GM12874 (cell line): Measurements from ENCODE around the gene SCG5.

ENCODE experiments used
- TF ChIP-seq, protein P1 (sequence below): IDR thresholded peaks from 2 replicates; pipeline ENCODE4 v1.5.1; 2011; ENCODE audit warnings: low read depth, mild to moderate bottlenecking, control low read depth, low read length, moderate library complexity; ENCODE audit not compliant: insufficient read depth

Gene SCG5

DNA sequence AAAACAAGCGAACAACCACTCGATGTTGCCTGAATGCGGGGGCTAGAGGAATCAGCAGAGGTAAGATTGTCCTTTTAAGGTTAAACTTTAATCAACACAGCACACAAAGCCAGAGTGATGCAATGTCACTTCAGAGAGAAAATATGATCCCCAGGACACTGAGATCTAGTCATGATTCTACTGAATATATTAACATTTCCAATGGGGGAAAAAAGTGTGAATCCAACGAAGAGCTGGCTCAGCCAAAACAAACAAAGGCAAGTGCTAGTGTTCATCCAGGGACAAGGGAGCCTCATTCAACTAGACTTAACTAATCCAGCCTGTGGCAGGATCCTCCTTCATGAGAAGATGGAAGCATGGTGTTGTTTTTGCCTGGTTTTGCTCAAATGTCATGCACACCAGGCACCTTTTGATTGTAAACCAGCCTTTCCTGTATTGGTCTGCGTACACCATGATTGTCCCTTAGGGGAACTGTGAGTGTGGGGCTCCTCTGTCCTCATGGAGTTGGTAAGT lies 35.8 kb downstream of the SCG5 start:
- TF ChIP-seq, protein P1, sequence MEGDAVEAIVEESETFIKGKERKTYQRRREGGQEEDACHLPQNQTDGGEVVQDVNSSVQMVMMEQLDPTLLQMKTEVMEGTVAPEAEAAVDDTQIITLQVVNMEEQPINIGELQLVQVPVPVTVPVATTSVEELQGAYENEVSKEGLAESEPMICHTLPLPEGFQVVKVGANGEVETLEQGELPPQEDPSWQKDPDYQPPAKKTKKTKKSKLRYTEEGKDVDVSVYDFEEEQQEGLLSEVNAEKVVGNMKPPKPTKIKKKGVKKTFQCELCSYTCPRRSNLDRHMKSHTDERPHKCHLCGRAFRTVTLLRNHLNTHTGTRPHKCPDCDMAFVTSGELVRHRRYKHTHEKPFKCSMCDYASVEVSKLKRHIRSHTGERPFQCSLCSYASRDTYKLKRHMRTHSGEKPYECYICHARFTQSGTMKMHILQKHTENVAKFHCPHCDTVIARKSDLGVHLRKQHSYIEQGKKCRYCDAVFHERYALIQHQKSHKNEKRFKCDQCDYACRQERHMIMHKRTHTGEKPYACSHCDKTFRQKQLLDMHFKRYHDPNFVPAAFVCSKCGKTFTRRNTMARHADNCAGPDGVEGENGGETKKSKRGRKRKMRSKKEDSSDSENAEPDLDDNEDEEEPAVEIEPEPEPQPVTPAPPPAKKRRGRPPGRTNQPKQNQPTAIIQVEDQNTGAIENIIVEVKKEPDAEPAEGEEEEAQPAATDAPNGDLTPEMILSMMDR: no peak

DNA sequence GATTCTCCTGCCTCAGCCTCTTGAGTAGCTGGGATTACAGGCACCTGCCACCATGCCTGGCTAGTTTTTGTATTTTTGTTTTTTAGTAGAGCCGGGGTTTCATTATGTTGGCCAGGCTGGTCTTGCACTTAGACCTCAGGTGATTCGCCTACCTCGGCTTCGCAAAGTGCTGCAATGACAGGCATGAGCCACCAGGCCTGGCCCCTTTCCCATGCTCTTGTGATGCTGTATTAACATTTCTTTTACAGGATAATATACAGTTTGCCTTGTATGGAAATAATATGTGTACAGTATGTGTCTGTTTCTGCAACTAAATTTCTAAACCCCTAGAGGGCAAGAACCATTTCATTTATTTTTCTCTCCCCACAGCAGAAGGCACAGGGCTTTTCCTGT lies 37.8 kb downstream of the SCG5 start:
- TF ChIP-seq, protein P1: no peak

DNA sequence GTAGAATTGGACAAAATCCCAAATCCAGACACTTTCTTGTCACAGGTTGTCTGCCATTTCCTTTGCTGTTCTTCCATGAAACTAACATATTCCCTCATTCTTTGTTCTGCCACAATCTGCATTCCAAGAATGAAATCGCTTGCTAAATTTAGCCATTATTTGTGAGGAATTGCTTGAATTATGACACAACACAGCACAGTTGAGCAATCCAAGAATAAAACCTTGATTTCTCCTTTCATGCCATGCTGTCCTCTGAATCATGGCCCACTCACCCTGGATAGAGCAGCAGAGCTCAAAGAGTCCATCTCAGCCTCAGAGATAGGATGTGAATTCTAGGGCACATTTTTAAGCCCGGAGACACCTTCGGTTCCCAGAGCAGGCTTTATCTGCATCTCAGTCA lies 41.1 kb downstream of the SCG5 start:
- TF ChIP-seq, protein P1: no peak

DNA sequence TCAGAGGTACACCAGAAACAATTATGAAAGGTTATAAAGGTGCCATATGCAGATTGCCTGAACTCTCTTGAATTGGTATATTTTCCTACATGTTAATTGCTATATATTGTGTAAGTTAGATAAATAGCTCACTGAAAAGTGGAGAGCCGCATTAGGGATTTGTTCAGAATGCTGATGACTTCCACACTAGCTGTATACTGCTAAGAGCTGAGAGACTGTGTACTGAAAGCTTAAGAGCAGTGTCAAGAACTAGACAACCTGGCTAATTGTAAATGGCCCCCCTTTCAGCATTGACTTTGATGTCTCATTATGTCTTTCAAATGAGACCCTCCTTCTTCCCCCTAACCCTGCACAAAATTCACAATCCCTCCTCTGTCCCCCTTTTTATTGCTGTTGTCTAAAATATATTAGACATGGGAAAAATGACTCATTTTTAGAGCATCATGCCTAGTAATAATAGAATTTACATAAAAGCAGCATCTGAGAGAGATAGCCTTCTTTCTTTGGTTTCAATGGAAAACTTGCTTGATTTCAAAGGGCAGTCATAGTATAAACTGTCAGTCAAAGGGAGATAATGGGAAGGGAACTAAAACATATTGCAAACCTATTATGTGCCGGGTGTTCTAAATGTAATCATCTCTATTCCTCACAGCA lies 41.6 kb downstream of the SCG5 start:
- TF ChIP-seq, protein P1: no peak

DNA sequence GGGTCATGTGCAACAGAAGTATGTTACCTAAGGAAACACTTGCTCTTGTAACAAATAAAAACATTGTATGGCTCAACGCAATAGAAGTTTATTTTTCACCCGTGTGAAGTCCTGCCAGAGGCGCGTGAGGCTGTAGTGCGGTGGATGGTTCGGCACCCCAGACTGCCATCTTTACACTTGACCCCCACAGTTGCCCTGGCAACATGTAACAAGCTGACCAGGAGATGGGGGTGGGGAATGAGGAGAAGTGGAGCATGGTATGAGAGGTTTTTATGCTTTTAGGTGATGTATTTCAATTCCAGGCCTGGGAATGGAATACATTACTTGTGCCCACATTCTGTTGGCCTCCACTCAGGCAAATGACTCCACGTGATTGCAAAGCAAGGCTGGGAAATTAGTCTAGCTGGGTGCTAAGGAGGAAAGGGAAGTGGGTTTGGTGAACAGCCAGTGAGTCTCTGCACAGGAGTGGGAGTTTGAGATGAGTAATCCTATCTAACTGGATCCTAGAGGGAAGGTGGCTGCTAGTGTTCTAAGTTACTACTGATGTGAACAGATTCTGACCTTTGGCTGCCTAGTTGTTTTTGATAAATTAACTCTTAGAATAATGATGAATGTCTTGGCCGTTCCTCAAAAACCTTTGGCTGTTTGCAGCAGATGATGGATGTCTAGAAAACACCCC lies 42.5 kb downstream of the SCG5 start:
- TF ChIP-seq, protein P1: no peak

DNA sequence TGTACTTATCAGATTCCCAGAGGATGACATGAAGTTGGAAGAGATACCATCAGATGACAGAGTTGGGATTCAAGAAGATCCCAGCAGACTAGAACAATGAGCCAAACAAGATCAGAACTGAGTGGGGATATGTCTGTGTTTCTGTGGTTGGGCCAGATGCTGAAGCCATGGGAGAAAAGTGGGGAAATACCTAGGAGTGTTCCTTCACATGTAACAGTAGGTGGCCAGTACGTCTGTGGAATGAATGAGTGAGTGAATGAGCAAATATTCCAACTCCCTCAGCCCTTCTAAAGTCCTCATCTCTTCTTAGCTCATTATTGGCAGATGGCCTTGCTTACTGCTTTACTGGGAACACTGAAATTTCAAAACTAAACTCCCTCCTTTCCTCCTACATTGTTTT lies 44.1 kb downstream of the SCG5 start:
- TF ChIP-seq, protein P1: no peak

DNA sequence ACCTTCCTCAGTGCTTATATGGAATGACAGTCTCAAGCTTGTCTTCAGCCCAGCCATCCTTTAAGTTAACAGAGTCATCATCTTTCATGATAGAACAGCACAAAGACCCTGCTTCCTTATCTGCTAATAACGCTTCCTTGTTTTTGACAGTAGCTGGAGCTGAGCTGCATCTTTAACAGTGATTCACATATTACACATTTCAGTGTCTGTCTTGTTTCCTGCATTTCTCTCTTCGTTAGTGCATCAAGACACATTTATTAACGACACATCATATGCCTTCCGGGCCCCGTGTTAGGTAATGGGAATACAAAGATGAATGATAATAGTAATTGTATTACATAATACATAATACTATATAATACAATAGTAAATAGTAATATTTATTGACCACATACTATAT lies 46.0 kb downstream of the SCG5 start:
- TF ChIP-seq, protein P1: no peak
